ENCODE data around the gene SLC9A6. TPM values are rescaled to one million over a fixed set of nuclear protein-coding genes. Genes with fewer than 3 reads are reported as not detected.

The SLC9A6 gene
- total and polyA plus RNA-seq, 10 of the 15 experiments (the other 5 are each of a cell fraction or from before 2014, with no cell fraction given) = 4.5 to 14.6 (median 10.7) TPM

DNA sequence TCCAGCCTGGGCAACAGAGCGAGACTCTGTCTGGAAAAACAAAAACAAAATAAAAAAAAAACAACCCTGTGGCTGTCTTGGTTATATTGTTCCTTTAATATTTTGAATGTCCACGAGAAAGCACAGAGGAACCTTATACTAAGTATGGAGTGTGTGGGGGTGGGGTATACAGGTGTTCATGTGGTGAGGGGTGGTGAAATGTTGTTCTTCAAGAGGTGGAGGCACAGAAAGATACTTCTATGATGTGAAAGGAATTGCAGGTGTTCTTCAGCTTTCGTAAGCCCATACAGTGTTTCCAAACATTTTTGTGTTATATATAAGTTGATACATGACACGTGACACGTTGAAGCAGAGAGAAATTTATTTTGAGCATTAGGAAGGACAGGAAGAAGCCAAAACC is 46.4 kb downstream of the SLC9A6 start:
- FAIRE-seq (no peak), DNase-seq (ENCODE audit: low read depth, low spot score) (no peak), ATAC-seq (no peak)
- POLR2A ChIA-PET = no interaction called here
- Histone ChIP-seq H3K36me3 (ENCODE audit: control insufficient read depth in 2 of 2, insufficient read depth in 2 of 2, low read length in 1 of 2) (no peaks in the 10 kb centered on the region; a peak in 2 of 4 replicates), H3K4me1 (ENCODE audit: control insufficient read depth, insufficient read depth, low read length) (no peaks in the 10 kb centered on the region), H3K79me2 (ENCODE audit: control insufficient read depth, insufficient read depth, low read length) (no peaks in the 10 kb centered on the region), H4K20me1 (ENCODE audit: control insufficient read depth, insufficient read depth) (no peaks in the 10 kb centered on the region), H3K9me3 (replicated peaks; ENCODE audit: control insufficient read depth, insufficient read depth, low read length) (no peaks in the 10 kb centered on the region), H3K4me3 (no peak overlapping the region), H3K4me2 (ENCODE audit: control insufficient read depth, insufficient read depth) (no peak overlapping the region), H3K27ac (ENCODE audit: control insufficient read depth, insufficient read depth) (no peak overlapping the region), H3K27me3 (replicated peaks in 1 of 2; ENCODE audit: control insufficient read depth in 2 of 2, insufficient read depth in 2 of 2, low read length in 1 of 2) (no peaks in the 10 kb centered on the region), H3K9ac (ENCODE audit: control insufficient read depth, insufficient read depth, low read length) (no peak overlapping the region), H2AFZ (ENCODE audit: control insufficient read depth, low read depth, low read length) (no peak overlapping the region)
- intact Hi-C loops (cut with micrococcal nuclease; ENCODE audit: unreplicated experiment) = no loop called here
- TF ChIP-seq MEF2B (IDR thresholded peaks at IDR 0.05; ENCODE audit: partially characterized antibody, poor library complexity, severe bottlenecking) = no peak
- no peak for TF ChIP-seq POU2F2 (IDR thresholded peaks at IDR 0.05; ENCODE audit: borderline replicate concordance, low read depth, low read length)
- no peak for TF ChIP-seq SMC3 (IDR thresholded peaks at IDR 0.05; ENCODE audit: borderline replicate concordance, low read length)
- TF ChIP-seq MTA3 (IDR thresholded peaks at IDR 0.05; ENCODE audit: borderline replicate concordance, low read length) = no peak
- TF ChIP-seq, protein P1, sequence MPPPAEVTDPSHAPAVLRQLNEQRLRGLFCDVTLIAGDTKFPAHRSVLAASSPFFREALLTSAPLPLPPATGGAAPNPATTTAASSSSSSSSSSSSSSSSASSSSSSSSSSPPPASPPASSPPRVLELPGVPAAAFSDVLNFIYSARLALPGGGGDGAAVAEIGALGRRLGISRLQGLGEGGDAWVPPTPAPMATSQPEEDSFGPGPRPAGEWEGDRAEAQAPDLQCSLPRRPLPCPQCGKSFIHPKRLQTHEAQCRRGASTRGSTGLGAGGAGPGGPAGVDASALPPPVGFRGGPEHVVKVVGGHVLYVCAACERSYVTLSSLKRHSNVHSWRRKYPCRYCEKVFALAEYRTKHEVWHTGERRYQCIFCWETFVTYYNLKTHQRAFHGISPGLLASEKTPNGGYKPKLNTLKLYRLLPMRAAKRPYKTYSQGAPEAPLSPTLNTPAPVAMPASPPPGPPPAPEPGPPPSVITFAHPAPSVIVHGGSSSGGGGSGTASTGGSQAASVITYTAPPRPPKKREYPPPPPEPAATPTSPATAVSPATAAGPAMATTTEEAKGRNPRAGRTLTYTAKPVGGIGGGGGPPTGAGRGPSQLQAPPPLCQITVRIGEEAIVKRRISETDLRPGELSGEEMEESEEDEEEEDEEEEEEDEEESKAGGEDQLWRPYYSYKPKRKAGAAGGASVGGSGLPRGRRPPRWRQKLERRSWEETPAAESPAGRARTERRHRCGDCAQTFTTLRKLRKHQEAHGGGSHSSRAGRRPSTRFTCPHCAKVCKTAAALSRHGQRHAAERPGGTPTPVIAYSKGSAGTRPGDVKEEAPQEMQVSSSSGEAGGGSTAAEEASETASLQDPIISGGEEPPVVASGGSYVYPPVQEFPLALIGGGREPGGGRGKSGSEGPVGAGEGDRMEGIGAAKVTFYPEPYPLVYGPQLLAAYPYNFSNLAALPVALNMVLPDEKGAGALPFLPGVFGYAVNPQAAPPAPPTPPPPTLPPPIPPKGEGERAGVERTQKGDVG (CRISPR knock-in tag; IDR thresholded peaks at IDR 0.05) = no peak
- TF ChIP-seq RELA (IDR thresholded peaks at IDR 0.05; ENCODE audit: borderline replicate concordance, partially characterized antibody) = no peak
- RAD21 ChIA-PET (ENCODE audit: unreplicated experiment) = no interaction called here
- CTCF ChIA-PET = interaction anchor here (1.3 kb wide), 2 partner anchors 131 to 238 kb away, joined by 4 to 5 read pairs; no protein-coding TSS in a partner anchor
- 62% methylated on average over 5 of the region's 5 CpGs for WGBS (ENCODE audit: insufficient coverage, insufficient replicate concordance, low lambda C conversion rate, missing lambda C conversion rate)
- in situ Hi-C loops (cut with MboI) = loop anchor here (10.0 kb wide), 2 partner anchors 233 to 663 kb away; no protein-coding TSS in a partner anchor
- BruUV-seq (replicated peaks) = no TSS peak
- SMC1A ChIA-PET (ENCODE audit: uncharacterized antibody, unreplicated experiment) = no interaction called here

Measured in GM12878 (cell line).